K562 treated with DMSO at 1 percent for 48 hours (cell line): ENCODE measurements around the gene CRYL1. TPM values are rescaled to one million over a fixed set of nuclear protein-coding genes. Genes with fewer than 3 reads are reported as not detected.

ENCODE experiments used
- total RNA-seq: library from RNA; unstranded; fragments of 300-600 nt; gene quantifications from 2 replicates; pipeline ENCODE4 v1.2.3, GENCODE V29; 2022; ENCODE audit warnings: low replicate concordance; ENCODE audit errors: extremely low read depth

CRYL1 gene, protein sequence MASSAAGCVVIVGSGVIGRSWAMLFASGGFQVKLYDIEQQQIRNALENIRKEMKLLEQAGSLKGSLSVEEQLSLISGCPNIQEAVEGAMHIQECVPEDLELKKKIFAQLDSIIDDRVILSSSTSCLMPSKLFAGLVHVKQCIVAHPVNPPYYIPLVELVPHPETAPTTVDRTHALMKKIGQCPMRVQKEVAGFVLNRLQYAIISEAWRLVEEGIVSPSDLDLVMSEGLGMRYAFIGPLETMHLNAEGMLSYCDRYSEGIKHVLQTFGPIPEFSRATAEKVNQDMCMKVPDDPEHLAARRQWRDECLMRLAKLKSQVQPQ
- not detected in 2 replicates for total RNA-seq

DNA sequence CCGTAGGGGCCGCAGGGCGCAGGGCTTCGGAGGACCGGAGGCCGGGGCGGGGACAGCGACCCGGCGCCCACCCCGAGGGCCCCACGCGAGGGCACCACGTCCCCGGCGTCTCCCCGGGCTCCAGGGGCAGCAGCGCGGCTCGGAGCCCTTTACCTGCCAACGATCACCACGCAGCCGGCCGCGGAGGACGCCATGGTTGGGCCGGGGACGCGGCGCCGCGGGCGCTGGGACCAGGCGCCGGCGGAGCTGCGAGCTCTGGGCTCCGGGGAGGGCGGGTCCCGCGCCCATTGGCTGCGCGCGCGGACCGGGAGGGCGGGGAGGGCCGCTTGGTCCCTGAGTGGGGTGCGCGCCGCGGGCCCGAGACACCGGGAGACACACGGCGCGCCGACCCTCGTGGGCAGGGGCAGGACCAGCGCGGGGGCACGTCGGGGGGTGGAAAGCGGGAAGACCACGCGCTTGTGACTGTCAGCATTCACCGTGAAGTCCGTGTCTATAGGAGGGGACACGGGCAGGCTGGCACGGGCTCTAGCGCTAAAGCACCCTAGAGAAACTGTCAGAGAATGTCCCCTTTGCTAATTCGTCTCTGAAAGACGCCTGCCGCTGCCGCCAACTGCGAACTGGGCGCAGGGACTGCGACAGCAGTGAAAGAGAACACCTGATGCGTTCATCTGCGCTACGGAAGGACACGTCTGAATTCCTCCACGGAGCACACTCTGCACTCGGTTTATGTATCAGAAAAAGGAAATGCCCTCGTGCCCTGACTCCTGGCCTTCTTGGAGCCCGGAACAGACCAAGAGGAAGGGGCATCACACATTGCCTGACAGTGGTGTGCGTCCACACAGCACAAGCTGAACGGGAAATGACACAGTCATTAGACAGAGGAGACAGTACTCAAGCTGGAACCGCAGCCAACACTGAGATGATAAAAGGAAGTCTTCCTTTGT lies at the start of gene CRYL1:
Gene CRYL1 (minus strand): TSS at position 257 of the 944 bp plus-strand sequence. CDS start 63 bp downstream, at position 194.

DNA sequence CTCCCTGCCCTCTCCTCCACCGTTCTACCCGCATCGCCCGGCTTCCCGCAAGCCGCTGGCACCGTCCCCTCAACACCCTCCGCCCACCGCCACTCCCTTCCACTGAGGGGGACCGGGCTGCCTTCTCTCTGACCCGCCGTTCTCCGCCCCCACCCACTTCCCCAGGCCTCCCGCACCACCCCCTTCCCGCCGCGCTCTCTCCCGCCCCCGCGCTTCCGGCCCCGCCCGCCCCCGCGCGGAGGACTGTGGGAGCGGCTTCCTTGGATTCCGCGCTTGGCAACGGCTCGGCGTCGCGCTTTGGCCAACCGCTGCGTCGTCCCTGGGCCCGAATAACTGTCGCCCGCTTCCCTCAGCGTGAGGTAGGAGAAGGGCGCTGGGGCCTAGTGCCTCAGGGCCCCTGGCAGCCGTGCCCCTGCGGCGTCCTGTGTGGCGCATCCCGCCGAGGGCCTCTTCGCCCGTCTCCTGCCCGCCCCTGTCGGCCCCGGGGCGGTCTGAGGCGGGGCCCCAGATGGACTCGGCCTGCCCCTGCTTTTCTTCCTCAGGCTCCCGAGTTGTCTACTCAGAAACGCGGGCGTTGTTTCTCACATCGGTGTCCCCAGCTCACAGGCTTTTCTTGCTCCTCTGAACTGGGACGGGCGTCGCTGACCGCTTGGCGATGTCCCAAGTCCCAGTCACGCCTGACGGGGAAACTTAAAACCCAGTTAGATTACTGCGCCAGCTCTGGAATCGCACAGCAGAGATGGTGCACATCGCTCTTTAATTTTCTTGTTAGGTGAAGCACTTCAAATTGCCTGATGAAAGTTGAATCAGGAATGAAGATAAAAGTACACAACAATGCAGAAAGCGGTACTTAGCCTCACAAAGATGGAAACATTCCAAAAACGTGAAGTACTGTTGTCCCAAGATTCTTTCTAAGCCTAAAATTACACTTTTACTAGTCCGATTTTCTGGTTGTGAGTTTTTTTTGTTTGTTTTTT lies 41.5 kb upstream of the CRYL1 start, which contains the start of gene IFT88:
Gene IFT88 (plus strand): TSS at position 260 of the 977 bp plus-strand sequence. CDS start 7,229 bp downstream, outside the sequence.

Other genes with a start within 250 kb of the CRYL1 start
- not detected in 2 replicates for gene IFT88, start 41.3 kb upstream of the CRYL1 start, total RNA-seq
- not detected in 2 replicates for gene IL17D, start 177.8 kb upstream of the CRYL1 start, total RNA-seq
- gene EEF1AKMT1, start 248.1 kb upstream of the CRYL1 start, total RNA-seq = not detected in 2 replicates